Keratinocyte (primary cell): ENCODE results near the gene CDKAL1. TPM values are rescaled to one million over a fixed set of nuclear protein-coding genes. Genes with fewer than 3 reads are reported as not detected.

Experiments used
- DNase-seq: peaks from one replicate; pipeline ENCODE4 v3.0.0-alpha.2; 2011; ENCODE audit warnings: low read depth, missing footprints, low spot score
- FAIRE-seq: peaks from 2 replicates; lab custom pipeline; 2011; peaks lifted over from hg19 to GRCh38; lab: Jason Lieb, UNC
- H2AFZ ChIP-seq: 2 replicates; pipeline ENCODE4 v1.6.0; 2012; ENCODE audit warnings: low read length, control low read depth, inconsistent platforms; ENCODE audit not compliant: control insufficient read depth
- H3K27ac ChIP-seq: 2 replicates; pipeline ENCODE4 v1.5.1; 2011; ENCODE audit warnings: low read length; ENCODE audit not compliant: control insufficient read depth, insufficient read depth
- H3K27me3 ChIP-seq: 3 replicates; pipeline ENCODE4 v1.6.0; 2011; ENCODE audit warnings: low read length; ENCODE audit not compliant: control insufficient read depth, insufficient read depth; ENCODE audit errors: extremely low read depth
- H3K36me3 ChIP-seq, 2 experiments: 2 replicates in 1 of 2; 3 replicates in 1 of 2; pipeline ENCODE4 v1.5.1; 2011; ENCODE audit warnings: low read length in 2 of 2, mild to moderate bottlenecking in 1 of 2; ENCODE audit not compliant: control insufficient read depth in 2 of 2, insufficient read depth in 2 of 2; ENCODE audit errors: extremely low read depth in 1 of 2
- H3K4me1 ChIP-seq: 3 replicates; pipeline ENCODE4 v1.5.1; 2011; ENCODE audit warnings: low read length; ENCODE audit not compliant: control insufficient read depth, insufficient read depth; ENCODE audit errors: extremely low read depth
- H3K4me2 ChIP-seq: 3 replicates; pipeline ENCODE4 v1.6.0; 2011; ENCODE audit warnings: low read depth, low read length; ENCODE audit not compliant: control insufficient read depth, insufficient read depth; ENCODE audit errors: extremely low read depth
- H3K4me3 ChIP-seq, 3 experiments: fragments of 200-600 bp in 1 of 3; sonication (generic) in 1 of 3; 2 replicates in 2 of 3; 3 replicates in 1 of 3; pipeline ENCODE4 v1.5.1; 2011 to 2016; ENCODE audit warnings: low read length in 3 of 3, mild to moderate bottlenecking in 3 of 3, control low read depth in 2 of 3, inconsistent platforms in 1 of 3, low read depth in 1 of 3, mixed read lengths in 1 of 3, mixed run types in 1 of 3, moderate library complexity in 1 of 3; ENCODE audit not compliant: control insufficient read depth in 2 of 3, insufficient read depth in 2 of 3; ENCODE audit errors: extremely low read depth in 1 of 3
- H3K79me2 ChIP-seq: 2 replicates; pipeline ENCODE4 v1.6.0; 2012; ENCODE audit warnings: low read length; ENCODE audit not compliant: control insufficient read depth, insufficient read depth
- H3K9ac ChIP-seq: 3 replicates; pipeline ENCODE4 v1.6.0; 2011; ENCODE audit warnings: low read length; ENCODE audit not compliant: control insufficient read depth, insufficient read depth; ENCODE audit errors: extremely low read depth
- H3K9me1 ChIP-seq: 3 replicates; pipeline ENCODE4 v1.6.0; 2011; ENCODE audit warnings: low read length; ENCODE audit not compliant: control insufficient read depth, insufficient read depth; ENCODE audit errors: extremely low read depth
- H3K9me3 ChIP-seq: 2 replicates; pipeline ENCODE4 v1.5.1; 2012; ENCODE audit warnings: low read depth, low read length; ENCODE audit not compliant: control insufficient read depth
- H4K20me1 ChIP-seq: 3 replicates; pipeline ENCODE4 v1.6.0; 2011; ENCODE audit warnings: low read length; ENCODE audit not compliant: control insufficient read depth, insufficient read depth; ENCODE audit errors: extremely low read depth
- EZH2 ChIP-seq: IDR thresholded peaks from one replicate; pipeline ENCODE4 v1.6.1; 2012; ENCODE audit warnings: inconsistent platforms, mild to moderate bottlenecking, low read length, moderate library complexity
- dilution Hi-C: fragments of 300-500 bp; cut with MboI; formaldehyde crosslinking; loops from one replicate; pipeline ENCODE4 v1.7.0; 2020; ENCODE audit warnings: low sequenced_read_pairs; ENCODE audit not compliant: extremely low pct_ligation_motif_present
- polyA plus RNA-seq, 5 experiments: library from polyadenylated mRNA; depleted of rRNA in 3 of 5; stranded (reverse) in 3 of 5; stranded (forward) in 1 of 5; unstranded in 1 of 5; fragments of >200 nt; gene quantifications; 1 replicate in 1 of 5; 2 replicates in 3 of 5; 3 replicates in 1 of 5; pipeline versions ENCODE4 v1.2.1 to v1.2.3, GENCODE V29; 2011 to 2012; ENCODE audit warnings: missing spikeins in 2 of 5, low read depth in 1 of 5, low replicate concordance in 1 of 5
- TF ChIP-seq, protein P1 (sequence below), 3 experiments: IDR thresholded peaks in 1 of 3; conservative IDR thresholded peaks in 1 of 3; optimal IDR thresholded peaks in 1 of 3; 2 replicates in 2 of 3; 3 replicates in 1 of 3; pipeline versions ENCODE3 to v1.5.1; 2011; ENCODE audit warnings: low read length in 3 of 3, mild to moderate bottlenecking in 3 of 3, moderate library complexity in 2 of 3, control low read depth in 1 of 3, inconsistent platforms in 1 of 3; ENCODE audit not compliant: insufficient read depth in 2 of 3; ENCODE audit errors: extremely low read depth in 1 of 3

The CDKAL1 gene
- polyA plus RNA-seq, 1 donor (not counting 4 experiments of a cell fraction or from before 2014, with no cell fraction given): 5.6 TPM

- Histone ChIP-seq H3K4me1 (peaks cover 8% of the 10 kb centered on the region), H3K79me2 (peaks cover 18% of the 10 kb centered on the region), H4K20me1 (no peaks in the 10 kb centered on the region), H3K9me1 (no peaks in the 10 kb centered on the region), H3K27ac (no peak overlapping the region), H3K4me2 (no peak overlapping the region), H3K36me3 (no peaks in the 10 kb centered on the region), H2AFZ (no peak overlapping the region), H3K9ac (no peak overlapping the region), H3K9me3 (no peaks in the 10 kb centered on the region), H3K4me3 (no peak overlapping the region), H3K27me3 (no peaks in the 10 kb centered on the region)
- TF ChIP-seq, protein P1, sequence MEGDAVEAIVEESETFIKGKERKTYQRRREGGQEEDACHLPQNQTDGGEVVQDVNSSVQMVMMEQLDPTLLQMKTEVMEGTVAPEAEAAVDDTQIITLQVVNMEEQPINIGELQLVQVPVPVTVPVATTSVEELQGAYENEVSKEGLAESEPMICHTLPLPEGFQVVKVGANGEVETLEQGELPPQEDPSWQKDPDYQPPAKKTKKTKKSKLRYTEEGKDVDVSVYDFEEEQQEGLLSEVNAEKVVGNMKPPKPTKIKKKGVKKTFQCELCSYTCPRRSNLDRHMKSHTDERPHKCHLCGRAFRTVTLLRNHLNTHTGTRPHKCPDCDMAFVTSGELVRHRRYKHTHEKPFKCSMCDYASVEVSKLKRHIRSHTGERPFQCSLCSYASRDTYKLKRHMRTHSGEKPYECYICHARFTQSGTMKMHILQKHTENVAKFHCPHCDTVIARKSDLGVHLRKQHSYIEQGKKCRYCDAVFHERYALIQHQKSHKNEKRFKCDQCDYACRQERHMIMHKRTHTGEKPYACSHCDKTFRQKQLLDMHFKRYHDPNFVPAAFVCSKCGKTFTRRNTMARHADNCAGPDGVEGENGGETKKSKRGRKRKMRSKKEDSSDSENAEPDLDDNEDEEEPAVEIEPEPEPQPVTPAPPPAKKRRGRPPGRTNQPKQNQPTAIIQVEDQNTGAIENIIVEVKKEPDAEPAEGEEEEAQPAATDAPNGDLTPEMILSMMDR (optimal IDR thresholded peaks at IDR 0.05 in 1 of 3, IDR thresholded peaks at IDR 0.05 in 1 of 3, conservative IDR thresholded peaks at IDR 0.05 in 1 of 3; ENCODE audit: extremely low read depth in 1 of 3, insufficient read depth in 2 of 3, low read length in 3 of 3): no peak
- FAIRE-seq (no peak), DNase-seq (no peak)
- dilution Hi-C loops: no loop called here
Observed at GRCh38 chr6:20532881-20533280, 1.4 kb upstream of the CDKAL1 start.

DNA sequence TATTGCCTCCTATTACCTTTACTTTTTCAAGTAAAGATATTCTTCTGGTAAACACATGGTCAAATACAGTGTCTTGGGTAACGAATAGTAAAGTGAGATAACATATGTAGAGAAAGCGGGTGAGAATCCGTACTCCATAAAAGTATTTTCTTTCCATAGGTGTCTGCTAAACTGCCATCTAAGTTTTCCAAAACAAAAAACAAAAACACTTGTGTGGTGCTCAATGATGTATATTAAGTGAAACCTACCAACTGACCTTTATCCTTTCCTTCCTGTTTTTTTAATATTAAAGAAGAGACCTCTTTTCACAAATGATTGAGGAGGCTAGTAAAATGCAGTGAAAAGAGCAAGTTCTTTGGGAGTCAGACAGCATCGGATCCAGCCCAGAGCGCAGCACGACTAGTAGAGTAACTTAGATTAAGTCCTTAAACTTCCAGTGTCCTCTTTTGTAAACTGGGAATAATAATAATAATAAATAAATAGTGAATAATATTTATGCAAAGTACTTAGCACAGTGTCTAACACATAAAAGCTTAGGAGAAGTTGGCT lies 437 bp upstream of the CDKAL1 start:
- H3K27me3 ChIP-seq: no peaks in the 10 kb centered on the region
- dilution Hi-C loops: no loop called here
- H3K4me1 ChIP-seq: peaks cover 8% of the 10 kb centered on the region
- H3K9ac ChIP-seq: peak overlapping the region; percentile 99
- no peak for FAIRE-seq
- H3K79me2 ChIP-seq: peaks cover 20% of the 10 kb centered on the region
- H3K9me3 ChIP-seq: no peaks in the 10 kb centered on the region
- peak overlapping the region; percentile 91 for H3K4me2 ChIP-seq
- no peaks in the 10 kb centered on the region for H3K9me1 ChIP-seq
- DNase-seq: no peak
- TF ChIP-seq, protein P1 (optimal IDR thresholded peaks at IDR 0.05 in 1 of 3, IDR thresholded peaks at IDR 0.05 in 1 of 3, conservative IDR thresholded peaks at IDR 0.05 in 1 of 3; ENCODE audit: extremely low read depth in 1 of 3, insufficient read depth in 2 of 3, low read length in 3 of 3): no peak
- TF ChIP-seq EZH2: no peak
- peak overlapping the region; percentile 97 for H3K27ac ChIP-seq
- peak overlapping the region in 2 of 3 experiments; percentile 93 for H3K4me3 ChIP-seq
- no peaks in the 10 kb centered on the region for H4K20me1 ChIP-seq
- peak overlapping the region; percentile 87 for H2AFZ ChIP-seq
- peaks cover 0 to 3% of the 10 kb centered on the region in 2 experiments for H3K36me3 ChIP-seq
